Progenitor cell of endocrine pancreas (in vitro differentiated cells): ENCODE data around the gene LRRC10. TPM values are rescaled to one million over a fixed set of nuclear protein-coding genes. Genes with fewer than 3 reads are reported as not detected.

Experiments
- DNase-seq: peaks from one replicate; pipeline ENCODE4 v3.0.0; 2021; ENCODE audit warnings: low spot score; ENCODE audit not compliant: unreplicated experiment
- H3K27ac Mint-ChIP-seq: 2 replicates; pipeline ENCODE4 v1.8.0; 2021; ENCODE audit warnings: mild to moderate bottlenecking, moderate library complexity, mixed read lengths
- H3K27me3 Mint-ChIP-seq: 2 replicates; pipeline ENCODE4 v1.8.0; 2021; ENCODE audit warnings: mixed read lengths
- H3K36me3 Mint-ChIP-seq: 2 replicates; pipeline ENCODE4 v1.8.0; 2022; ENCODE audit warnings: mixed read lengths; ENCODE audit not compliant: insufficient read depth
- H3K4me1 Mint-ChIP-seq: 2 replicates; pipeline ENCODE4 v1.8.0; 2021; ENCODE audit warnings: low read depth, mixed read lengths
- H3K4me3 Mint-ChIP-seq: 2 replicates; pipeline ENCODE4 v1.8.0; 2021; ENCODE audit warnings: low read depth, mild to moderate bottlenecking, moderate library complexity, mixed read lengths
- H3K9me3 Mint-ChIP-seq: 2 replicates; pipeline ENCODE4 v1.8.0; 2021; ENCODE audit warnings: low read depth, mixed read lengths
- total RNA-seq: library from RNA; stranded (reverse); gene quantifications from 2 replicates; pipeline ENCODE4 v1.2.1, GENCODE V29; 2021
- TF ChIP-seq, protein P1 (sequence below): fragments of 200-600 bp; sonication (generic); IDR thresholded peaks from one replicate; pipeline ENCODE4 v1.5.0; 2021; ENCODE audit warnings: antibody characterized with exemption, mild to moderate bottlenecking; ENCODE audit not compliant: unreplicated experiment

LRRC10 gene
- total RNA-seq, 1 donor from 2014 or later, result not detected

DNA sequence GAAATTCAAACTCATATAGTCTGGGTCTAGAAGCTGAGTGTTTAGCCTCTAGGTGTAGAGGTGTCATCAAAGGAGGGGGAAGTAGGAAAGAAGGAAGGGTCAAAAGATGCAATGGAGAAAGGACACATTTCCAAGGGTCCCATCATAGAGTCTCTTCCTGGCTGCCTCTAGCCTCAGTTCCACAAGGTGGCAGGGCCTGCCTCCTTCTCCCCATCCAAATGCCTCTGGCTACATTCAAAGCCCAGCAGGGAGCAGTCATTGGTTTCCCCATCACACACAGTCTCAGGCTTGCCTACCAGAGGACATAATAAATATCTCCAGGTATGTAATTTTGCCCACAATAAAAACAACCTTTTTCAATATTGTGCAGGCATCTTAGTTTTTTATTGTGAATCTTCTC is 27.5 kb downstream of the LRRC10 start:
- TF ChIP-seq, protein P1, sequence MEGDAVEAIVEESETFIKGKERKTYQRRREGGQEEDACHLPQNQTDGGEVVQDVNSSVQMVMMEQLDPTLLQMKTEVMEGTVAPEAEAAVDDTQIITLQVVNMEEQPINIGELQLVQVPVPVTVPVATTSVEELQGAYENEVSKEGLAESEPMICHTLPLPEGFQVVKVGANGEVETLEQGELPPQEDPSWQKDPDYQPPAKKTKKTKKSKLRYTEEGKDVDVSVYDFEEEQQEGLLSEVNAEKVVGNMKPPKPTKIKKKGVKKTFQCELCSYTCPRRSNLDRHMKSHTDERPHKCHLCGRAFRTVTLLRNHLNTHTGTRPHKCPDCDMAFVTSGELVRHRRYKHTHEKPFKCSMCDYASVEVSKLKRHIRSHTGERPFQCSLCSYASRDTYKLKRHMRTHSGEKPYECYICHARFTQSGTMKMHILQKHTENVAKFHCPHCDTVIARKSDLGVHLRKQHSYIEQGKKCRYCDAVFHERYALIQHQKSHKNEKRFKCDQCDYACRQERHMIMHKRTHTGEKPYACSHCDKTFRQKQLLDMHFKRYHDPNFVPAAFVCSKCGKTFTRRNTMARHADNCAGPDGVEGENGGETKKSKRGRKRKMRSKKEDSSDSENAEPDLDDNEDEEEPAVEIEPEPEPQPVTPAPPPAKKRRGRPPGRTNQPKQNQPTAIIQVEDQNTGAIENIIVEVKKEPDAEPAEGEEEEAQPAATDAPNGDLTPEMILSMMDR, result no peak
- Mint-ChIP-seq H3K4me3 (no peak overlapping the region), H3K27me3 (no peaks in the 10 kb centered on the region), H3K27ac (no peak overlapping the region), H3K4me1 (peaks cover 7% of the 10 kb centered on the region), H3K36me3 (peaks cover 5% of the 10 kb centered on the region), H3K9me3 (no peaks in the 10 kb centered on the region)
- DNase-seq, result no peak

DNA sequence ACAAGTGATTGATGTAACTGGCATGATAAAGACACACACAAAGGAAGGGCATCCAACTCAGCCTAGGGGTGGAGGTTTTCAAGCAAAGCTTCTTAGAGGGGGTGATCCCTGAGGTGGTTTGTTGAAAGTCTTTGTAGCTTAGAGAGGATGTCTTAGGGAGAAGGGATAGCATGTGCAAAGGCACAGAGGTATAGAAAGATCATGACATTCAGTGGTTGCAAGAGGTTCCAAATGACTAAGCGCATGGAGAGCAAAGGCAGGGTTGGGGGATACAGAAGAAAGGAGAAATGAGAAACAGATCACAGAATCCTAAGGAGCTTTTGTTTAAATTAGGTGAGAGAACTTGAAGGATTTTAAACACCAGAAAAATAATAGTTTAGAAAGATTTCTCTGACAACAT is 30.6 kb downstream of the LRRC10 start:
- TF ChIP-seq, protein P1, result no peak
- H3K36me3 Mint-ChIP-seq, result peaks cover 5% of the 10 kb centered on the region
- H3K4me3 Mint-ChIP-seq, result no peak overlapping the region
- H3K27ac Mint-ChIP-seq, result peak overlapping the region; percentile 7
- no peaks in the 10 kb centered on the region for H3K4me1 Mint-ChIP-seq
- no peaks in the 10 kb centered on the region for H3K27me3 Mint-ChIP-seq
- no peaks in the 10 kb centered on the region for H3K9me3 Mint-ChIP-seq
- DNase-seq, result no peak

DNA sequence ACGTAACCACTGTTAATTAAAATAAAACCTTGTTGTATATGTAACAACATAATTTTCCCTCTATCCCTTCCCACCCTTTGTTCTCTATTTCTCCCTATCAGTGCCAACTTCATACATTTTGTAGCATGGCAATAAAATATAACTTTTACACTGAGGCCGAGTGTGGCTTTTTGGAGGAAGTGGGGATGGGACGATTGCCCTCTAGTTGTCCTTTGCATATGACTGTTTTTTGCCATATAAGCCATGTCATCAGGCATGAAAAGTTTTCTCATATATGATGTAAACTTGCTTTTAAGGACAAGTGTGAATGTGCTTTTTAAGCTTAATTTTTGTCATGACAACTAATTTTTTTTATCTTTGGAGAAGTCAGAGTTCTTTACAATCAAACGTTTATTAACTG is 31.7 kb downstream of the LRRC10 start:
- Mint-ChIP-seq H3K4me1 (no peaks in the 10 kb centered on the region), H3K9me3 (no peaks in the 10 kb centered on the region), H3K4me3 (no peak overlapping the region), H3K27me3 (no peaks in the 10 kb centered on the region), H3K36me3 (peaks cover 5% of the 10 kb centered on the region), H3K27ac (no peak overlapping the region)
- TF ChIP-seq, protein P1, result no peak
- DNase-seq, result no peak

DNA sequence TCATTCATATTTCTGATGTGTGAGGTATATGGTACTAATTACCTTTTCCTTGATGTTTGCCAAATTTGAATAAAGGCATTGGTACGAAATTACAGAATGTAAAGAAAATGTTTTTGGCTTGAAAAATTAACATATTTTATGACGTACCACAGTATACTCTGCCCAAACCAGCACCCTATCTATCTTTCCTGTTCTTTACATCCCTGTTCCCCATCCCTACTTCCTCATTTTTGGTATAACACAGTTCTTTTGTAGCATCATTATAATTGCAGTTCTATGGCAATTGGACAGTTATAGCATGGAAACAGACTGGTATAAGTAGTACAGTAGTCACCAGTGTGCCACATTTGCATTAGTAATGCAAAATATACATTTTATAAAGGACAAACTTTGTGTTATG is 32.4 kb downstream of the LRRC10 start:
- H3K27ac Mint-ChIP-seq, result no peak overlapping the region

DNA sequence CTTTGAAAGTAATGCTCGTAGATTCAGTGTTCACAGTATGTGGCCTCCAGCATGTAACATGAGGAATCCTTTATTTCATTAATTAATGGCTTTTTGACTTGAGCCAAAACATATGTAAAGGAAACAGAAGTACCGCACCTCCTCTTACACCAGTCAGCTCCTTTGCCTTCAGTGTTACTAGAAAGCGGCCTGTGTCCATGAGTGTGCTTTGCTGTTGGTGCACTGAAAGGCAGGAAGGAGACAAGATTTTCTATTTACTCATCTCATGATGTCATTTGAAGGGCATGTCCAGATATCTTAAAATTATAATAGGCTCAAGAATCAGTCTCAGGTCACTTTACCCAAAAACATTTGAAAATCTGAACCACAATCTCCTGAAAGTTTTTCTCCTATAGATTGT is 35.4 kb downstream of the LRRC10 start:
- Mint-ChIP-seq H3K27ac (no peak overlapping the region), H3K27me3 (no peaks in the 10 kb centered on the region), H3K4me3 (no peak overlapping the region), H3K36me3 (peaks cover 18% of the 10 kb centered on the region), H3K4me1 (no peaks in the 10 kb centered on the region), H3K9me3 (no peaks in the 10 kb centered on the region)
- no peak for DNase-seq
- TF ChIP-seq, protein P1, result no peak

More for the DNA sequence above, 32.4 kb downstream of the LRRC10 start:
- no peak for DNase-seq
- Mint-ChIP-seq H3K9me3 (no peaks in the 10 kb centered on the region), H3K4me1 (no peaks in the 10 kb centered on the region), H3K27me3 (no peaks in the 10 kb centered on the region), H3K36me3 (peaks cover 8% of the 10 kb centered on the region), H3K4me3 (no peak overlapping the region)
- TF ChIP-seq, protein P1, result no peak
